Activated naive CD8-positive, alpha-beta T cell treated with anti-CD3 and anti-CD28 coated beads, Interleukin-2, amount 50 U/mL, for 24 hours (primary cell): Measurements from ENCODE around the gene NHSL1.

Experiments used
- ATAC-seq: fragments of 150-1000 bp; cut with Tn5 transposase; one replicate; pipeline ENCODE4 v1.10.0; 2021
- DNase-seq: peaks from one replicate; pipeline ENCODE4 v3.0.0; 2021
- H3K27ac Mint-ChIP-seq: one replicate; pipeline ENCODE4 v1.8.0; 2021; ENCODE audit warnings: mild to moderate bottlenecking, mixed read lengths
- H3K27me3 Mint-ChIP-seq: one replicate; pipeline ENCODE4 v1.8.0; 2021; ENCODE audit warnings: mixed read lengths
- H3K36me3 Mint-ChIP-seq: one replicate; pipeline ENCODE4 v1.8.0; 2021; ENCODE audit warnings: low read depth, mixed read lengths
- H3K4me1 Mint-ChIP-seq: one replicate; pipeline ENCODE4 v1.8.0; 2021; ENCODE audit warnings: mixed read lengths
- H3K4me3 Mint-ChIP-seq: one replicate; pipeline ENCODE4 v1.8.0; 2021; ENCODE audit warnings: mild to moderate bottlenecking, moderate library complexity, mixed read lengths
- H3K9me3 Mint-ChIP-seq: one replicate; pipeline ENCODE4 v1.8.0; 2021; ENCODE audit warnings: mixed read lengths

Gene NHSL1

GRCh38 chr6:138528137-138528536 is 28.8 kb upstream of the NHSL1 start:
- ATAC-seq (no peak), DNase-seq (no peak)
- no peaks in the 10 kb centered on the region for H3K36me3 Mint-ChIP-seq
- peaks cover 6% of the 10 kb centered on the region for H3K27me3 Mint-ChIP-seq
- H3K4me1 Mint-ChIP-seq: no peaks in the 10 kb centered on the region
- no peaks in the 10 kb centered on the region for H3K9me3 Mint-ChIP-seq
- H3K4me3 Mint-ChIP-seq: no peak overlapping the region
- no peak overlapping the region for H3K27ac Mint-ChIP-seq

DNA sequence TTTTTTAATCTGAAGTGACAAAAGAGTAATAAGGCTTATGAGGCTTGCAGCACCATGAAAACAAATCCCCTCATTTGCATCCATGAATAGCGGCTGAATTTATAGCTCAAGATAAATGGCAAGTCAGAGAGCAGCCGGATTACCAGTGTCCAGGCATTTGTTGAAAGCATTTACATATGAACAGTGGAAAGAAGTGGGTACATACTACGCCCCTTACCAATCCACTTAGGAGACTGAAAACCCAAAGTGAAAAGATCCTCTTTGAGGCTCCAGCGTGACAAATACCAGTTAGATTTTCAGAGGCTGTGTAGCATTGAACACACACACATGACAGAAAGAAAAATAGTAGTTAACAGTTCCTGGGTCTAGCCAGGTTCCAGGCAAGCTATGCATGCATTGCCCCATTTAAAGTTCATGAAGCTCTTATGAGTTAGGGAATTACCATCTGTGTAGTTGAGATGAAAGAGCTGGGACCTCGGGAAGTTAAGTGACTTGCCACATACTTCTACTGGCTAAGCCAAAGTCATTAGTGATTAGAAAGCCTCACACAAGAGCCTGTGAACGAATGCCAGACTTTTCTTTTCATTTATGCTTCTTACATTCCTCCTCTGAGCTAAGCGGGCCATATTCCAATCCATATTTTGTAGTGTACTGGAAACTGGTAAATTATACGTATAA is 28.3 kb upstream of the NHSL1 start:
- Mint-ChIP-seq H3K4me1 (no peaks in the 10 kb centered on the region), H3K27me3 (peaks cover 4% of the 10 kb centered on the region), H3K27ac (no peak overlapping the region), H3K9me3 (no peaks in the 10 kb centered on the region), H3K4me3 (no peak overlapping the region), H3K36me3 (no peaks in the 10 kb centered on the region)
- DNase-seq (no peak), ATAC-seq (no peak)

DNA sequence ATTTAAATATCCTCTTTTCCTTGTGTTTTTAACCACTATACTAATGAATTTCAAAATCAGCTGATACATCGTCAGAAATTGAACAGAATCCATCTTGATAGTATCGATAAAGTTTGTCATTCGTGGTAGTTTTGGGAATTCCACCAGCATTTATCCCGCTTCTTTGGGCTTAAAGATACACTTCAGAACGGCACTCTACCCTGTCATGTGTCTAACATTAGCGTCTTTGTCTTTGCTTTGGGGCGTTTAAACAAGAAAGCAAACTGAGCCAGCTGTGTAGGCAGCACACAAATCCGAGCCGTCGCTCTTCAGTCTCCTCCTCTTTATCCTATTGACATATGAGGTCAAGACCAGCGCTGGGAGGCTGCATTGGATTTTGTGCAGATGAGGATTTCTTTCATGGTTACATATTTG is 27.5 kb upstream of the NHSL1 start:
- ATAC-seq: no peak
- H3K36me3 Mint-ChIP-seq: no peaks in the 10 kb centered on the region
- no peak overlapping the region for H3K4me3 Mint-ChIP-seq
- no peak overlapping the region for H3K27ac Mint-ChIP-seq
- H3K4me1 Mint-ChIP-seq: peaks cover 1% of the 10 kb centered on the region
- no peak for DNase-seq
- no peaks in the 10 kb centered on the region for H3K9me3 Mint-ChIP-seq
- H3K27me3 Mint-ChIP-seq: peaks cover 2% of the 10 kb centered on the region

- DNase-seq: no peak
- peaks cover 2% of the 10 kb centered on the region for H3K4me1 Mint-ChIP-seq
- peaks cover 2% of the 10 kb centered on the region for H3K27me3 Mint-ChIP-seq
- no peaks in the 10 kb centered on the region for H3K9me3 Mint-ChIP-seq
- no peak overlapping the region for H3K27ac Mint-ChIP-seq
- no peak for ATAC-seq
- H3K36me3 Mint-ChIP-seq: no peaks in the 10 kb centered on the region
- H3K4me3 Mint-ChIP-seq: no peak overlapping the region
Observed at GRCh38 chr6:138525355-138525754, 26.1 kb upstream of the NHSL1 start.

- no peaks in the 10 kb centered on the region for H3K9me3 Mint-ChIP-seq
- DNase-seq (no peak), ATAC-seq (no peak)
- H3K36me3 Mint-ChIP-seq: no peaks in the 10 kb centered on the region
- peaks cover 2% of the 10 kb centered on the region for H3K27me3 Mint-ChIP-seq
- peaks cover 2% of the 10 kb centered on the region for H3K4me1 Mint-ChIP-seq
- no peak overlapping the region for H3K4me3 Mint-ChIP-seq
- H3K27ac Mint-ChIP-seq: no peak overlapping the region
Observed at GRCh38 chr6:138524526-138524925, 25.2 kb upstream of the NHSL1 start.

GRCh38 chr6:138523347-138524210 is 24.3 kb upstream of the NHSL1 start:
- no peak for DNase-seq
- Mint-ChIP-seq H3K4me1 (peaks cover 2% of the 10 kb centered on the region), H3K27ac (no peak overlapping the region), H3K27me3 (peaks cover 2% of the 10 kb centered on the region), H3K36me3 (no peaks in the 10 kb centered on the region), H3K4me3 (no peak overlapping the region), H3K9me3 (no peaks in the 10 kb centered on the region)
- no peak for ATAC-seq

DNA sequence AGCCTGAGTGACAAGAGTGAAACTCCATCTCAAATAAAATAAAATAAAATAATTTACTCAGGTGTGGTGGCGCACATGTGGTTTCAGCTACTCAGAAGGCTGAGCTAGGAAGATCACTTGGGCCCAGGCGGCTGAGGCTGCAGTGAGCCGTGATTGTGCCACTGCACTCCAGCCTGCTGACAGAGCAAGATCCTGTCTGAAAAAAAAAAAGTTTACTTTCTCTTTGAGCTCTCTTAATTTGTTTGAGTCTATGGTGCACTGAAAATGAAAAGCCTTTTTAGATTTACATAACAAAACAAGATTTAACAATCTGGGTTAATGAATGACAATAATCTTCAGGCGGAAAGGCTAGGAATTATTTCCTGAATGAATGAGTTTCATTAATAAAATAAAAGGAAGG is 23.3 kb upstream of the NHSL1 start:
- H3K27me3 Mint-ChIP-seq: peaks cover 2% of the 10 kb centered on the region
- H3K9me3 Mint-ChIP-seq: no peaks in the 10 kb centered on the region
- no peak overlapping the region for H3K27ac Mint-ChIP-seq

GRCh38 chr6:138521790-138522189 is 22.5 kb upstream of the NHSL1 start:
- H3K27ac Mint-ChIP-seq: no peak overlapping the region
- H3K4me1 Mint-ChIP-seq: peaks cover 2% of the 10 kb centered on the region
- H3K9me3 Mint-ChIP-seq: no peaks in the 10 kb centered on the region
- DNase-seq (no peak), ATAC-seq (no peak)
- no peak overlapping the region for H3K4me3 Mint-ChIP-seq
- H3K36me3 Mint-ChIP-seq: no peaks in the 10 kb centered on the region
- H3K27me3 Mint-ChIP-seq: peaks cover 2% of the 10 kb centered on the region

More for the DNA sequence above, 23.3 kb upstream of the NHSL1 start:
- Mint-ChIP-seq H3K36me3 (no peaks in the 10 kb centered on the region), H3K4me1 (peaks cover 2% of the 10 kb centered on the region), H3K4me3 (no peak overlapping the region)
- DNase-seq (no peak), ATAC-seq (no peak)

DNA sequence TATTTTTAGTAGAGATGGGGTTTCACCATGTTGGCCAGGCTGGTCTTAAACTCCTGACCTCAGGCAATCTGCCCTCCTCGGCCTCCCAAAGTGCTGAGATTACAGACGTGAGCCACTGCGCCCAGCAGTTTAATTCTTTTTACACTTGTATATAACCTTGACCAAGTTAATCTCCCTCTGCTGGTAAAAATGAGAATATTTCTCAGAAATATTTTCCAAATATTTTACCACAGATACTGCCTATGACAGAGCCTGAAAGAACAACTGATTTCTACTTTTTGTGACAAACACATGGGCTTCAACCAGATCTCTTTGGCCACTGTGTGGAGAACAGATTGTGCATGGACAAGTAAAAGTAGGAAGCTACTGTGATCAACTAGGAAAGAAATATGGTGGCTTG is 21.2 kb upstream of the NHSL1 start:
- Mint-ChIP-seq H3K4me1 (peaks cover 3% of the 10 kb centered on the region), H3K36me3 (no peaks in the 10 kb centered on the region), H3K27me3 (peaks cover 2% of the 10 kb centered on the region), H3K4me3 (no peak overlapping the region), H3K9me3 (no peaks in the 10 kb centered on the region), H3K27ac (no peak overlapping the region)
- no peak for ATAC-seq
- DNase-seq: no peak

DNA sequence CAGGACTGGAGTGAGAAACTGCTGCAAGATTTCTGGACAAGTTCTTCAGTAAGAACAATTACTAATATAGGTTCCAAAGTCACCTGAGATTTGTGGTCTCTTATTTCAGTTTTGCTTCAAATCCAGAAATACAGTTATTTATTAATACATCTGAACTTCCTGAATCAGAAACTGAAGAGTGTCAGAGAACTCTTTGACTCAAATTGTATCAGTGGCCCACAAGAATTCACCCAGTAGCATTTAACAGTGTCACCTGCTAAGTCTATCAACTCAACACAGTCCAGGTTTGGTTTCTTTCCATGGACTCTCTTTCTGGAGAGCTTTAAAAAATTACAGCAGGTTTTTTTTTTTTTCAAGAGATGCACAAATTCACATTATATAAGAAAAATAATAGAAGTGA is 18.8 kb upstream of the NHSL1 start:
- ATAC-seq (no peak), DNase-seq (no peak)
- no peak overlapping the region for H3K27ac Mint-ChIP-seq
- H3K9me3 Mint-ChIP-seq: no peaks in the 10 kb centered on the region
- H3K27me3 Mint-ChIP-seq: peaks cover 2% of the 10 kb centered on the region
- no peaks in the 10 kb centered on the region for H3K36me3 Mint-ChIP-seq
- H3K4me3 Mint-ChIP-seq: no peak overlapping the region
- peaks cover 12% of the 10 kb centered on the region for H3K4me1 Mint-ChIP-seq

DNA sequence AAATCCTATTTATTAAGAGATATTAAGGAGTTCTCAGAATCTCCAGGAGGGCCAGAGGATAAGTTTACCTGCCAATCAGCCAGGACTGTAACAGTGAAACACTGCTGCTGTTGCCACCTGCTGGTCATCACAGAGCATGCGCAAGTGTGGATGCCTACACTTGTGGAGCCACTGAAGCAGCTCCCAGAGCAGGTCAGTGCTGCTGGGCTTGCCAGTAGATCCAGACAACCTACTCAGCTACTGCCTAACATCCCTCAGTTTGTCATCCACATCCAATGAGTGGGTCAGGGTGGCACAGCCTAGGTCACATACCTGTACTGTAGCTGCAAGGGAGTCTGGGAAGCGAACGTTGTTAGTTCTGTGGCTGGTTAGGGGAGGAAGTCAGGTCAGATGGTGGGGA is 18.3 kb upstream of the NHSL1 start:
- Mint-ChIP-seq H3K27me3 (peaks cover 2% of the 10 kb centered on the region), H3K27ac (no peak overlapping the region), H3K36me3 (no peaks in the 10 kb centered on the region), H3K9me3 (no peaks in the 10 kb centered on the region), H3K4me1 (peaks cover 12% of the 10 kb centered on the region), H3K4me3 (no peak overlapping the region)
- peak; percentile 93 for ATAC-seq
- peak; percentile 41 for DNase-seq

- H3K27ac Mint-ChIP-seq: no peak overlapping the region
- H3K27me3 Mint-ChIP-seq: peaks cover 2% of the 10 kb centered on the region
- ATAC-seq (no peak), DNase-seq (no peak)
- no peaks in the 10 kb centered on the region for H3K36me3 Mint-ChIP-seq
- H3K4me1 Mint-ChIP-seq: peaks cover 10% of the 10 kb centered on the region
- H3K9me3 Mint-ChIP-seq: no peaks in the 10 kb centered on the region
- H3K4me3 Mint-ChIP-seq: no peak overlapping the region
Observed at GRCh38 chr6:138515657-138516248, 16.5 kb upstream of the NHSL1 start.

DNA sequence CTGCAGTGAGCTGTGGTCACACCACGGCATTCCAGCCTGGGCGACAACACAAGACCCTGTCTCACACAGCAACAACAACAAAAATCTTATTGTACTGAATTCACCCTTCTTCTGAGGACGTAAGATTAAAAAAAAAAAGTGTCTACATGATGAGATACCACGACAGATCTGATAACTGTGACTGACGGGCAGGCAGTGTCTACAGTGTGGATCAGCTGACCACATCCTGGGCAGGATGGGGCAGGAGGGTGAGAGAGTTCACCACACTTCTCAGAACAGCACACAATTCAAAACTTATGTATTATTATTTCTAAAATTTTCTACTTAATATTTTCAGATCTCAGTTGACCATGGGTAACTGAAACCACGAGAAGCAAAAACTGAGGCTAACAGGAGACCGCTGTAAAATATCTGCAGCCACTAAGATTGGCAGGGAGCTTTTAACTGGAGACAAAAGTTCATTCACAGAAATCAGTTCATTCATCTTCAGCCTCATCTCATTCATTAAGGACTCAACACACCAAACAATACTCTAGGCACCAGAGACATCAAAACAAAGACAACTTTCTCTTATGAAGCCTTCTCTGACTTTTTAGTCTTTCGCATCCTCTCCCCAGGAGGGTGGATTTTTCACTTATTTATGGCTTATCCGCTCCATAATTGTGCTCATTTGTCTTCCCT is 15.7 kb upstream of the NHSL1 start:
- ATAC-seq (peak; percentile 51), DNase-seq (no peak)
- H3K4me3 Mint-ChIP-seq: no peak overlapping the region

GRCh38 chr6:138512609-138513008 is 13.3 kb upstream of the NHSL1 start:
- ATAC-seq: no peak

More for the DNA sequence above, 15.7 kb upstream of the NHSL1 start:
- peaks cover 2% of the 10 kb centered on the region for H3K27me3 Mint-ChIP-seq
- H3K4me1 Mint-ChIP-seq: peaks cover 10% of the 10 kb centered on the region
- no peaks in the 10 kb centered on the region for H3K9me3 Mint-ChIP-seq
- H3K36me3 Mint-ChIP-seq: no peaks in the 10 kb centered on the region
- H3K27ac Mint-ChIP-seq: no peak overlapping the region

More at GRCh38 chr6:138512609-138513008, 13.3 kb upstream of the NHSL1 start:
- no peak overlapping the region for H3K4me3 Mint-ChIP-seq
- H3K27me3 Mint-ChIP-seq: peaks cover under 1% of the 10 kb centered on the region
- H3K36me3 Mint-ChIP-seq: no peaks in the 10 kb centered on the region
- H3K27ac Mint-ChIP-seq: no peak overlapping the region
- peaks cover 10% of the 10 kb centered on the region for H3K4me1 Mint-ChIP-seq
- no peak for DNase-seq
- H3K9me3 Mint-ChIP-seq: no peaks in the 10 kb centered on the region
